Measurements from ENCODE around the gene CRHBP.

CRHBP gene

DNA sequence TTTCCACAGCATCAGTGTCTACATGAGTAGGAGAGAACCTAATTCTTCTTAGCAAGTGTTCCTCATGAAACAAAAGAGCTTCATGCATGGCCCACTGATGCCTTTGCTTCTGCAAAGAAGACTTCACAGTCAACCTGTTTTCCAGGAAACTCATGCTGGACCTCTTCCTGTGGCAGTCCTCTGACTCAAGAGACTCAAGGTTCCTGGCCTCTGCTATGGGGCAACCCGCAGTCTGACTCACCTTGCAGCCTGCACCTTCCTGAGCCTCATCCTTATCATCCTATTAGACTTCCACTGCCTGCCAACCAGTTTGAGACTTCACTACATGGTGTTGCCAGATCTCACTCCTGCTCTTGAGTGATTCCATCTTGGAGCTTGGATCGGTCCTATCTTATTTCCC, 59.8 kb downstream of the CRHBP start:
- no peak for DNase-seq (ENCODE audit: low read depth)
- TF ChIP-seq CTCF (IDR thresholded peaks at IDR 0.05; ENCODE audit: low read depth, low read length, missing control alignments) = no peak
- H3K4me3 ChIP-seq (ENCODE audit: low read depth, low read length) = no peak overlapping the region

DNA sequence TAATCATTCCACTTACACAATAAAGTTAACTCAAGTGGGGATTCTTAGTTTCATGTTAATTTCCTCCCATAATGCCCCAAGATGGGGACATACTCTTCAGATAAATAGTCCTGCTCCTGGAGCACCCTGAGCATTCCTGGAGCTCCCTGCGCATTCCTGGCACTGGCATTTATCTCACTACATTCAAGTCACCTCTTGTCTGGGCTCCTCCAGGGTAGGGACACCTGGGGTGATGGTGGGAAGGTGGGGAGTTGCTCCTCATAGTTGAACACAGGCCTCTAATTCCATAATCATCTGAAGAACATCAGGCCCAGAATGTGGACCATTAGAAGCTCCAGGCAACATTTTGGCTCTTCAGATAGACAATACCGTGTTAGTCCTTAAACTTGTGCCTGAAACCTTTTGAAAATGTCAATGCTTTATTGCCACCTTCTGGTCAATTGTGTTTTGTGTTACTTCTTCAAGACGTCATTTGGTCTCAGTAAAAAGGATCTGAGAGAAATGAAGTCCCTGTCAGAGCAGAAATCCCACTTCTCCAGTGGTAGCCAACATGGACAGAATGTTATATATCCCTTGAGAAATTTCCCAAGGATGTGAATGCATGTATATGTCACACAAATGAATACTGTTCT, 63.2 kb downstream of the CRHBP start:
- peak; percentile 51 for DNase-seq (ENCODE audit: low read depth)
- H3K4me3 ChIP-seq (ENCODE audit: low read depth, low read length) = no peak overlapping the region
- peak; percentile 32 for TF ChIP-seq CTCF (IDR thresholded peaks at IDR 0.05; ENCODE audit: low read depth, low read length, missing control alignments)

DNA sequence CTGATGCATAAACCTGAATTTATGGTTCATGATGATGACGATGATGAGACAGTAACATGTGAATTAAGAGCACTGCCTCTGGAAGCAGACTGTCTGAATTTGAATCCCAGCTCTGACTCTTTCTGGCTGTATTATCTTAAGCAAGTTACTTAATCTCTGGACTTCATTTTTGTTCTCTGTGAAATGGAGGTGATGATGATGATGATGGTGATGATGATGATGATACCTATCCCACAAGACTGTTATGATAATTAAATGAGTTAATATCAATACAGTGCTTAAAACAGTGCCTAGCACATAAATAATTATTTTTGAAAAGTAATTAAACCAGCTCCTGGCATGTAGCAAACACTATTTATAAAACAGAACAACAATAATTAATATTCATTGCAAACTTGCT, 64.1 kb downstream of the CRHBP start:
- TF ChIP-seq CTCF (IDR thresholded peaks at IDR 0.05; ENCODE audit: low read depth, low read length, missing control alignments) = no peak
- H3K4me3 ChIP-seq (ENCODE audit: low read depth, low read length) = no peak overlapping the region
- no peak for DNase-seq (ENCODE audit: low read depth)

GRCh38 chr5:77017668-77018067, 64.8 kb downstream of the CRHBP start:
- H3K4me3 ChIP-seq (ENCODE audit: low read depth, low read length) = no peak overlapping the region
- TF ChIP-seq CTCF (IDR thresholded peaks at IDR 0.05; ENCODE audit: low read depth, low read length, missing control alignments) = no peak
- no peak for DNase-seq (ENCODE audit: low read depth)

Measured in GM12864 (cell line).